ENCODE results near the gene DOHH.

DNA sequence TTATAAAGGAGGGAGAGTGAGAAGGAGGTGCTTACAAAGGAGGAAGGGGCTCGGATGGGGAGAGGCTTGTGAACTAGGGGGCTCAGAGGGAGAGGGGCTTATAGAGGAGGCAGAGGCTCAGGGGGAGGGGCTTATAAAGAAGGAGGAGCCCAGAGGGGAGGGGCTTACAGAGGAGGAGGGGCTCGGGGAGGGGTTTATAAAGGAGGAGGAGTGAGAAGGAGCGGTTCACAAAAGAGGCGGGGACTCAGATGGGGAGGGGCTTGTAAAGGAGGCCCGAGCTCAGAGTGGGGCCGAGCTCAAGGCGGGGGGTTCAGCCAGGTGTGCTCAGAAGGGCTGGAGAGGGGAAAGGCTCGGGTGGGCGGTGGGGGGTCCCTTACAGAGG is 20.6 kb downstream of the DOHH start:
- TF ChIP-seq, protein P1, sequence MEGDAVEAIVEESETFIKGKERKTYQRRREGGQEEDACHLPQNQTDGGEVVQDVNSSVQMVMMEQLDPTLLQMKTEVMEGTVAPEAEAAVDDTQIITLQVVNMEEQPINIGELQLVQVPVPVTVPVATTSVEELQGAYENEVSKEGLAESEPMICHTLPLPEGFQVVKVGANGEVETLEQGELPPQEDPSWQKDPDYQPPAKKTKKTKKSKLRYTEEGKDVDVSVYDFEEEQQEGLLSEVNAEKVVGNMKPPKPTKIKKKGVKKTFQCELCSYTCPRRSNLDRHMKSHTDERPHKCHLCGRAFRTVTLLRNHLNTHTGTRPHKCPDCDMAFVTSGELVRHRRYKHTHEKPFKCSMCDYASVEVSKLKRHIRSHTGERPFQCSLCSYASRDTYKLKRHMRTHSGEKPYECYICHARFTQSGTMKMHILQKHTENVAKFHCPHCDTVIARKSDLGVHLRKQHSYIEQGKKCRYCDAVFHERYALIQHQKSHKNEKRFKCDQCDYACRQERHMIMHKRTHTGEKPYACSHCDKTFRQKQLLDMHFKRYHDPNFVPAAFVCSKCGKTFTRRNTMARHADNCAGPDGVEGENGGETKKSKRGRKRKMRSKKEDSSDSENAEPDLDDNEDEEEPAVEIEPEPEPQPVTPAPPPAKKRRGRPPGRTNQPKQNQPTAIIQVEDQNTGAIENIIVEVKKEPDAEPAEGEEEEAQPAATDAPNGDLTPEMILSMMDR (tag by site-specific recombination; IDR thresholded peaks at IDR 0.05), result no peak
- TF ChIP-seq ZNF549 (tag by site-specific recombination; IDR thresholded peaks at IDR 0.05), result no peak
- TF ChIP-seq, protein P2, sequence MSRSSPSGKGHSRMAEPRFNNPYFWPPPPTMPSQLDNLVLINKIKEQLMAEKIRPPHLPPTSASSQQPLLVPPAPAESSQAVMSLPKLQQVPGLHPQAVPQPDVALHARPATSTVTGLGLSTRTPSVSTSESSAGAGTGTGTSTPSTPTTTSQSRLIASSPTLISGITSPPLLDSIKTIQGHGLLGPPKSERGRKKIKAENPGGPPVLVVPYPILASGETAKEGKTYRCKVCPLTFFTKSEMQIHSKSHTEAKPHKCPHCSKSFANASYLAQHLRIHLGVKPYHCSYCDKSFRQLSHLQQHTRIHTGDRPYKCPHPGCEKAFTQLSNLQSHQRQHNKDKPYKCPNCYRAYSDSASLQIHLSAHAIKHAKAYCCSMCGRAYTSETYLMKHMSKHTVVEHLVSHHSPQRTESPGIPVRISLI (tag by site-specific recombination; IDR thresholded peaks at IDR 0.05), result no peak
- TF ChIP-seq, protein P3, sequence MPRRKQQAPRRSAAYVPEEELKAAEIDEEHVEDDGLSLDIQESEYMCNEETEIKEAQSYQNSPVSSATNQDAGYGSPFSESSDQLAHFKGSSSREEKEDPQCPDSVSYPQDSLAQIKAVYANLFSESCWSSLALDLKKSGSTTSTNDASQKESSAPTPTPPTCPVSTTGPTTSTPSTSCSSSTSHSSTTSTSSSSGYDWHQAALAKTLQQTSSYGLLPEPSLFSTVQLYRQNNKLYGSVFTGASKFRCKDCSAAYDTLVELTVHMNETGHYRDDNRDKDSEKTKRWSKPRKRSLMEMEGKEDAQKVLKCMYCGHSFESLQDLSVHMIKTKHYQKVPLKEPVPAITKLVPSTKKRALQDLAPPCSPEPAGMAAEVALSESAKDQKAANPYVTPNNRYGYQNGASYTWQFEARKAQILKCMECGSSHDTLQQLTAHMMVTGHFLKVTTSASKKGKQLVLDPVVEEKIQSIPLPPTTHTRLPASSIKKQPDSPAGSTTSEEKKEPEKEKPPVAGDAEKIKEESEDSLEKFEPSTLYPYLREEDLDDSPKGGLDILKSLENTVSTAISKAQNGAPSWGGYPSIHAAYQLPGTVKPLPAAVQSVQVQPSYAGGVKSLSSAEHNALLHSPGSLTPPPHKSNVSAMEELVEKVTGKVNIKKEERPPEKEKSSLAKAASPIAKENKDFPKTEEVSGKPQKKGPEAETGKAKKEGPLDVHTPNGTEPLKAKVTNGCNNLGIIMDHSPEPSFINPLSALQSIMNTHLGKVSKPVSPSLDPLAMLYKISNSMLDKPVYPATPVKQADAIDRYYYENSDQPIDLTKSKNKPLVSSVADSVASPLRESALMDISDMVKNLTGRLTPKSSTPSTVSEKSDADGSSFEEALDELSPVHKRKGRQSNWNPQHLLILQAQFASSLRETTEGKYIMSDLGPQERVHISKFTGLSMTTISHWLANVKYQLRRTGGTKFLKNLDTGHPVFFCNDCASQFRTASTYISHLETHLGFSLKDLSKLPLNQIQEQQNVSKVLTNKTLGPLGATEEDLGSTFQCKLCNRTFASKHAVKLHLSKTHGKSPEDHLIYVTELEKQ (tag by site-specific recombination; IDR thresholded peaks at IDR 0.05; ENCODE audit: borderline replicate concordance), result no peak
- no peak for TF ChIP-seq REPIN1 (tag by site-specific recombination; IDR thresholded peaks at IDR 0.05; ENCODE audit: low read depth)
- TF ChIP-seq, protein P4, sequence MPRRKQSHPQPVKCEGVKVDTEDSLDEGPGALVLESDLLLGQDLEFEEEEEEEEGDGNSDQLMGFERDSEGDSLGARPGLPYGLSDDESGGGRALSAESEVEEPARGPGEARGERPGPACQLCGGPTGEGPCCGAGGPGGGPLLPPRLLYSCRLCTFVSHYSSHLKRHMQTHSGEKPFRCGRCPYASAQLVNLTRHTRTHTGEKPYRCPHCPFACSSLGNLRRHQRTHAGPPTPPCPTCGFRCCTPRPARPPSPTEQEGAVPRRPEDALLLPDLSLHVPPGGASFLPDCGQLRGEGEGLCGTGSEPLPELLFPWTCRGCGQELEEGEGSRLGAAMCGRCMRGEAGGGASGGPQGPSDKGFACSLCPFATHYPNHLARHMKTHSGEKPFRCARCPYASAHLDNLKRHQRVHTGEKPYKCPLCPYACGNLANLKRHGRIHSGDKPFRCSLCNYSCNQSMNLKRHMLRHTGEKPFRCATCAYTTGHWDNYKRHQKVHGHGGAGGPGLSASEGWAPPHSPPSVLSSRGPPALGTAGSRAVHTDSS (tag by site-specific recombination; IDR thresholded peaks at IDR 0.05), result no peak
- no peak for TF ChIP-seq RBAK (tag by site-specific recombination; IDR thresholded peaks at IDR 0.05)

Data from HEK293 (cell line).